Sigmoid colon (tissue), 7 donors: ENCODE measurements around the gene MDP1. TPM values are rescaled to one million over a fixed set of nuclear protein-coding genes. Genes with fewer than 3 reads are reported as not detected.
"Not testable (repeated sequence)": the region's sequence is repeated elsewhere in the genome, so short reads cannot be mapped to it uniquely, and the experiment has no call there.

ENCODE experiments used
- DNase-seq: peaks from one replicate; pipeline ENCODE4 v3.0.0-alpha.2; 2019
- H3K27ac ChIP-seq, 4 donors: fragments of 200-600 bp; sonication (generic); one replicate each; pipeline ENCODE4 v1.5.1; 2016 to 2019; ENCODE audit warnings: mild to moderate bottlenecking in 1 of 4
- H3K27me3 ChIP-seq, 3 donors: fragments of 200-600 bp; sonication (generic); one replicate each; pipeline ENCODE4 v1.5.1; 2019; ENCODE audit warnings: mild to moderate bottlenecking in 1 of 3
- H3K36me3 ChIP-seq, 4 donors: fragments of 200-600 bp; sonication (generic); one replicate each; pipeline ENCODE4 v1.5.1; 2016 to 2019
- H3K4me1 ChIP-seq, 4 donors: fragments of 200-600 bp; sonication (generic); one replicate each; pipeline ENCODE4 v1.5.1; 2017 to 2019
- H3K4me3 ChIP-seq, 4 donors: fragments of 200-600 bp; sonication (generic); one replicate each; pipeline ENCODE4 v1.5.1; 2017 to 2019; ENCODE audit warnings: mild to moderate bottlenecking in 2 of 4, moderate library complexity in 1 of 4
- H3K9me3 ChIP-seq, 4 donors: fragments of 200-600 bp in 3 of 4; sonication (generic) in 3 of 4; one replicate each; pipeline versions ENCODE4 v1.5.1 to v1.6.1; 2013 to 2019
- CTCF ChIP-seq, 4 experiments: fragments of 450-650 bp in 3 of 4; fragments of 200-600 bp in 1 of 4; IDR thresholded peaks; one replicate each; pipeline ENCODE4 v1.5.1; 2016 to 2019; ENCODE audit warnings: antibody characterized with exemption in 4 of 4, mild to moderate bottlenecking in 3 of 4, moderate library complexity in 2 of 4
- EP300 ChIP-seq, 4 donors: sonication (generic); formaldehyde crosslinking; IDR thresholded peaks; one replicate each; pipeline ENCODE4 v1.6.1; 2017; ENCODE audit warnings: antibody characterized with exemption in 4 of 4
- POLR2A ChIP-seq, 2 donors: fragments of 450-650 bp; IDR thresholded peaks; one replicate each; pipeline ENCODE4 v1.6.1; 2016; ENCODE audit warnings: antibody characterized with exemption in 2 of 2, mild to moderate bottlenecking in 2 of 2, moderate library complexity in 2 of 2
- POLR2AphosphoS5 ChIP-seq, 4 donors: sonication (generic); formaldehyde crosslinking; IDR thresholded peaks; one replicate each; pipeline ENCODE4 v1.6.1; 2017; ENCODE audit warnings: antibody characterized with exemption in 4 of 4
- WGBS, 2 donors: extraction: QIAGEN DNeasy Blood & Tissue Kit; methylation state at CpG; one replicate each; pipeline ENCODE4 v1.1.7; 2013; 5-methylcytosine and 5-hydroxymethylcytosine counted together
- intact Hi-C: fragments of 100-400 bp; cut with DNase I; formaldehyde crosslinking; loops from one replicate; pipeline ENCODE4 v1.15.1; 2023
- polyA plus RNA-seq, 3 donors: library from polyadenylated mRNA; stranded (reverse); fragments of 200-250 nt; gene quantifications; one replicate each; pipeline ENCODE4 v1.2.3, GENCODE V29; 2013
- total RNA-seq, 4 donors: library from RNA; depleted of rRNA; stranded (reverse); fragments of >200 nt; gene quantifications; one replicate each; pipeline ENCODE4 v1.1.0, GENCODE V29; 2016
- donor health status: healthy with polysubstance abuse.
- donor health status: Bipolar disorder and iron deficiency.
- donor health status: healthy.

Gene MDP1
- total and polyA plus RNA-seq, 7 donors, result 15.1 to 34.2 (median 28.8) TPM

GRCh38 chr14:24206260-24207103 lies 9.4 kb downstream of the MDP1 start:
- Histone ChIP-seq H3K36me3 (peaks cover 5 to 88% (median 20%) of the 10 kb centered on the region in 4 donors), H3K9me3 (no peaks in the 10 kb centered on the region), H3K27ac (no peak overlapping the region), H3K4me3 (no peak overlapping the region), H3K27me3 (no peaks in the 10 kb centered on the region), H3K4me1 (peaks cover 0 to 8% (median 2%) of the 10 kb centered on the region in 4 donors)
- intact Hi-C loops, result no loop called here
- DNase-seq, result peak; percentile 26
- WGBS, 2 donors, result 97 to 98% methylated on average over 11 of the region's 11 CpGs
- TF ChIP-seq EP300 (IDR thresholded peaks at IDR 0.05), result no peak
- TF ChIP-seq POLR2A (IDR thresholded peaks at IDR 0.05), result no peak
- TF ChIP-seq POLR2AphosphoS5 (IDR thresholded peaks at IDR 0.05), result no peak
- no peak for TF ChIP-seq CTCF (IDR thresholded peaks at IDR 0.05)

DNA sequence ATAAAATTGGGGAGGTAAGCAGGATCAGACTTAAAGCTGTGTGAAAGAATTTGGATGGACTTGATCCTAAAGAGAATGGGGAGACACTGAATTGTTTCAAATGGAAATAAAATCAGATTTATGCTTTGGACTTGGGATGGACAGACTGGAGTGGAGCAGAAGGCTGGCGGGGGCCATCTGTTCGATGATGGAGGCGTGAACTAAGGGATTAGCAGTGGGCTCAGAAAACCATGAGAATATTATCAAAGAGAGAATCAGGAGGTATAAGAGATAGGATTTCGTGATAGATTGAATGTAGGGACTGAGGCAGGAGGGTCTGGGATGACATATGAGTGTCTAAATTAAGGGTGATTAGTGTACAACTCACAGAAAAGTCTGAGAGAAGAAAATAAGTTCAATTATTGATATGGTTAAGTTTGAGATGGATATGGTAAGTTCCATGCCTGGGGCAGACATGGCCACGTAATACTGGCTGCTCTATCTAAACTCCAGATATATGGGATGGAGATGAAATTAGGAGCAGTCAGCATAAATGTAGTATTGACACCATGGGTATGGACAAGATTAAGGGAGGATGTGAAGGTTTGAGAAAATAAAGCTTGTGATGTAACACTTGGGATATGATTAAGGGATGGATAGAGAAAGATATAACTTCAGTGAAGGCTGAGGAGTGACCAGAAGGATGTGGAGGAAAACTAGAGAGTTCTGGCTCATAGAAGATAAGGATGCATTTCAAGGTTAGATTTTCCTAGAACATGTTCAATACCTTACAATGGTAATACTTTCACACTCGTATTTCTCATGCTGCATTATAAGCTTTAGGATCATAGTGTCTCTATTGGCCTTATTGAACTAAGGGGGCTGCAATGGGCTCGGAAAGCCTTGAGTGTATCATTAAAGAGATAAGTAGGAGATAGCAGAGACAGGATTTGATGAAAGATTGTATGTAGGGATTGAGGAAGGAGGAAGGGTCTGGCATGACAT lies 11.4 kb downstream of the MDP1 start:
- TF ChIP-seq EP300 (IDR thresholded peaks at IDR 0.05) (no peak), CTCF (IDR thresholded peaks at IDR 0.05) (no peak), POLR2A (IDR thresholded peaks at IDR 0.05) (no peak), POLR2AphosphoS5 (IDR thresholded peaks at IDR 0.05) (no peak)
- WGBS, 2 donors, result 95 to 96% methylated on average over 7 of the region's 7 CpGs
- H3K27ac ChIP-seq, result no peak overlapping the region
- peaks cover 0 to 79% (median 14%) of the 10 kb centered on the region in 4 donors for H3K36me3 ChIP-seq
- intact Hi-C loops, result no loop called here
- H3K4me1 ChIP-seq, result no peaks in the 10 kb centered on the region
- no peaks in the 10 kb centered on the region for H3K9me3 ChIP-seq
- peak; percentile 9 for DNase-seq
- H3K27me3 ChIP-seq, result no peaks in the 10 kb centered on the region
- no peak overlapping the region for H3K4me3 ChIP-seq

DNA sequence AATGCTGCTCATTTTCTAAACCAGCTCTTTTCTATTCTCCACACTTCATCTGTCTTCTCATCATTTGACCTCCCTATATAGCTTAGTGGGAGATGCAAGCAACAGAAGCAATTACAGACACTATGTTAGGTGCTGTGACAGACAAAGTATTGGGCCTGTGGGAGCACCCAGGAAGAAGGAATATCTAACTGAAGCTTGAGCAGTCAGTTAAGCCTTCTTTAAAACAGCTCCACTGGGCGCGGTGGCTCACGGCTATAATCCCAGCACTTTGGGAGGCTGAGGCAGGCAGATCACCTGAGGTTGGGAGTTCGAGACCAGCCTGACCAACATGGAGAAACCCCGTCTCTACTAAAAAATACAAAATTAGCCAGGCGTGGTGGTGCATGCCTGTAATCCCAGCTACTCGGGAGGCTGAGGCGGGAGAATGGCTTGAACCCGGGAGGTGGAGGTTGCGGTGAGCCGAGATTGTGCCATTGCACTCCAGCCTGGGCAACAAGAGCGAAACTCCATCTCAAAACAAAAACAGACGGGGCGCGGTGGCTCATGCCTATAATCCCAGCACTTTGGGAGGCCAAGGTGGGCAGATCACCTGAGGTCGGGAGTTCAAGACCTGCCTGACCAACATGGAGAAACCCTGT lies 12.5 kb downstream of the MDP1 start:
- H3K36me3 ChIP-seq, result peaks cover 0 to 68% (median 11%) of the 10 kb centered on the region in 4 donors
- DNase-seq, result peak; percentile 40
- WGBS, 2 donors, result 96 to 98% methylated on average over 16 of the region's 16 CpGs
- H3K4me3 ChIP-seq, H3K4me1 ChIP-seq, H3K9me3 ChIP-seq, intact Hi-C loops, H3K27ac ChIP-seq, H3K27me3 ChIP-seq: not testable (repeated sequence)

- 95 to 96% methylated on average over 8 of the region's 8 CpGs for WGBS, 2 donors
- peaks cover 0 to 60% (median 8%) of the 10 kb centered on the region in 4 donors for H3K36me3 ChIP-seq
- H3K27me3 ChIP-seq, intact Hi-C loops, H3K27ac ChIP-seq, H3K4me3 ChIP-seq, H3K4me1 ChIP-seq, H3K9me3 ChIP-seq: not testable (repeated sequence)
- peak; percentile 3 for DNase-seq
These were observed 13.3 kb downstream of the MDP1 start for GRCh38 chr14:24202538-24202937.

GRCh38 chr14:24198814-24199524 lies 16.9 kb downstream of the MDP1 start:
- H3K27ac ChIP-seq, result no peak overlapping the region
- no peak overlapping the region for H3K4me3 ChIP-seq
- WGBS, 2 donors, result 72 to 80% methylated on average over 7 of the region's 7 CpGs
- TF ChIP-seq POLR2A (IDR thresholded peaks at IDR 0.05) (no peak), EP300 (IDR thresholded peaks at IDR 0.05) (no peak), POLR2AphosphoS5 (IDR thresholded peaks at IDR 0.05) (no peak), CTCF (IDR thresholded peaks at IDR 0.05) (no peak)
- peaks cover 0 to 29% (median 25%) of the 10 kb centered on the region in 4 donors for H3K4me1 ChIP-seq
- no peaks in the 10 kb centered on the region for H3K27me3 ChIP-seq
- no peaks in the 10 kb centered on the region for H3K9me3 ChIP-seq
- DNase-seq, result peak; percentile 20
- intact Hi-C loops, result no loop called here
- H3K36me3 ChIP-seq, result peaks cover 0 to 30% (median 3%) of the 10 kb centered on the region in 4 donors
